Measurements from ENCODE around the gene TTC9B.

The TTC9B gene

GRCh38 chr19:40247735-40248262, 29.6 kb upstream of the TTC9B start:
- no peak for DNase-seq

- no peak for DNase-seq
Observed at GRCh38 chr19:40247178-40247577, 29.0 kb upstream of the TTC9B start.

- DNase-seq: no peak
Observed at GRCh38 chr19:40246292-40247073, 28.3 kb upstream of the TTC9B start.

GRCh38 chr19:40245506-40246128, 27.4 kb upstream of the TTC9B start:
- DNase-seq: no peak

GRCh38 chr19:40244579-40245317, 26.6 kb upstream of the TTC9B start:
- no peak for DNase-seq

GRCh38 chr19:40243181-40243580, 25.0 kb upstream of the TTC9B start:
- no peak for DNase-seq

GRCh38 chr19:40242480-40242879, 24.3 kb upstream of the TTC9B start:
- no peak for DNase-seq

- no peak for DNase-seq
Observed at GRCh38 chr19:40241809-40242384, 23.7 kb upstream of the TTC9B start.

- no peak for DNase-seq
Observed at GRCh38 chr19:40241125-40241808, 23.1 kb upstream of the TTC9B start.

- no peak for DNase-seq
Observed at GRCh38 chr19:40240332-40240731, 22.1 kb upstream of the TTC9B start.

- DNase-seq: no peak
Observed at GRCh38 chr19:40239415-40240226, 21.4 kb upstream of the TTC9B start.

- DNase-seq: no peak
Observed at GRCh38 chr19:40238775-40239174, 20.6 kb upstream of the TTC9B start.

GRCh38 chr19:40237791-40238190, 19.6 kb upstream of the TTC9B start:
- DNase-seq: no peak

- DNase-seq: no peak
Observed at GRCh38 chr19:40236366-40236765, 18.2 kb upstream of the TTC9B start.

GRCh38 chr19:40236026-40236355, 17.8 kb upstream of the TTC9B start:
- DNase-seq: no peak

- no peak for DNase-seq
Observed at GRCh38 chr19:40235238-40236025, 17.2 kb upstream of the TTC9B start.

- DNase-seq: no peak
Observed at GRCh38 chr19:40234429-40235237, 16.4 kb upstream of the TTC9B start.

GRCh38 chr19:40233811-40234389, 15.7 kb upstream of the TTC9B start:
- DNase-seq: no peak

GRCh38 chr19:40232949-40233810, 15.0 kb upstream of the TTC9B start:
- no peak for DNase-seq

All from NCI-H2029 treated with DMSO at 0.1 percent for 48 hours (cell line).